ENCODE measurements around the gene PITPNM1.
"Not testable (repeated sequence)": the region's sequence is repeated elsewhere in the genome, so short reads cannot be mapped to it uniquely, and the experiment has no call there.

The PITPNM1 gene

GRCh38 chr11:67504950-67505581 lies at the start of gene PITPNM1:
Gene PITPNM1 (minus strand): TSS chr11:67505363. CDS start chr11:67504180, 1,183 bp downstream.
- peak; percentile 92 for DNase-seq

DNA sequence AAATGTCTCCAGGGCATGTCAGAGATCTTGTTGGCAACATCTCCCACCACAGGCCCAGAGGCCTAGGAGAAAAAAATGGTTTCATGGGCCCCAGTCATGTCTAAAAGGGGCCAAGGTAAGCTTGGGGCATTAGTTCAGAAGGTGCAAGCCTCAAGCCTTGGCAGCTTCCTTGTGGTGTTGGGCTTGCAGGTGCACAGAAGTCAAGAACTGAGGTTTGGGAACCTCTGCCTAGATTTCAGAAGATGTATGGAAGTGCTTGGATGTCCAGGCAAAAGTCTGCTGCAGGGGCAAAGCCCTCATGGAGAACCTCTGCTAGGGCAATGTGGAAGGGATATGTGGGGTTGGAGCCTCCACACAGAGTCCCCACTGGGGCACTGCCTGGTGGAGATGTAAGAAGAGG lies 46.5 kb upstream of the PITPNM1 start:
- not testable (repeated sequence) for DNase-seq

GRCh38 chr11:67551127-67551526 lies 46.0 kb upstream of the PITPNM1 start:
- no peak for DNase-seq

DNA sequence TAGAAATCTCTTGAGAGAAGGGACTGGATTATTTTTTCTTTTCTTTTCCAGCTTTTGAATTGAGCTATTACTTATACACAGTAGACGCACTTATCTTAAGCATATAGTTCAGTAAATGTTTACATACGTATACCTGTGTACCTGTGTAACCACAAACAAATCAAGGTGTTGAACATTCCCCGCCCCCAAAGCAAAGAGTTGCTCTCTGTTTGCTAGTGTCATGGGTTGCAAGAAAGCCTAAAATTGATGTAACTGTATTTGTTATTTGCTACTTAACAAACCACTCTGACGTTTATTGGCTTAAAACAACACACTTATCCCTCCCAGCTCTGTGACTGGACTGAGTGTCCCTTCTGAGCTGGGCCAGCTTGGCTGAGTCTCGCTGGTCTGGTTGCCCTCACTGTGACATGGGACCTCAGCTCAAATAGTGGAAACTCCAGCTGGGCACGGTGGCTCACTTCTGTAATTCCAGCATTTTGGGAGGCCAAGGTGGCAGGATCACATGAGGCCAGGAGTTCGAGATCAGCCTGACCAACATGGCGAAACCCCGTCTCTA lies 43.5 kb upstream of the PITPNM1 start:
- DNase-seq = no peak

DNA sequence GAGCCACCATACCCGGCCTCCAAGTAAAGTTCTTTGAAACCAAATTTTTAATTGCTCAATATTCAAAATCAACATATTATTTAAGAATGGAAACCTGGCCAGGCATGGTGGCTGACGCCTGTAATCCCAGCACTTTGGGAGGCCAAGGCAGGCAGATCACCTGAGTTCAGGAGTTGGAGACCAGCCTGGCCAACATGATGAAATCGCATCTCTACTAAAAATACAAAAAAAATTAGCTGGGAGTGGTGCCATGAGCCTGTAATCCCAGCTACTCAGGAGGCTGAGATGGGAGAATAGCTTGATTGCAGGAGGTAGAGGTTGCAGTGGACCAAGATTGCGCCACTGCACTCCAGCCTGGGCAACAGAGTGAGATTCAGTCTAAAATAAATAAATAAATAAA lies 42.9 kb upstream of the PITPNM1 start:
- not testable (repeated sequence) for DNase-seq

DNA sequence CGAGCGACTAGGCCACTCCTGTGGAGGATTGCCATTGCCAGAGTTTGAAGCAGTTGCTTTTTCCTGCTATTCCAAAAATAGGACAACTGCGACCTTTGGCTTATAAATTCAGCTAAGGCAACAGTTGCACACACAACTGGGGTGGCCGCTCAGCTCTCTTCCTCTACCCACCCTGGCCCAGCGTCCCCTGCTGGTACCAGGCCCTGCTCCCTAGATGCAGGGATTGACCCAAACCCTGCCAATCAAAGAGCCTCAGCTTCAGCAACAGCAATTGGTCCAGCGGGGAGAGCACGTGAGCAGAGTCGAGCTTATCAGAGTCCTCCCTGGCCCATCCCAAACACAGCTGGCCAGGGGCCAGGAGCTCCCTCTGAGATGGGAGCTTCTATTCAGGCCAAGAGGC lies 40.1 kb upstream of the PITPNM1 start:
- DNase-seq = no peak

DNA sequence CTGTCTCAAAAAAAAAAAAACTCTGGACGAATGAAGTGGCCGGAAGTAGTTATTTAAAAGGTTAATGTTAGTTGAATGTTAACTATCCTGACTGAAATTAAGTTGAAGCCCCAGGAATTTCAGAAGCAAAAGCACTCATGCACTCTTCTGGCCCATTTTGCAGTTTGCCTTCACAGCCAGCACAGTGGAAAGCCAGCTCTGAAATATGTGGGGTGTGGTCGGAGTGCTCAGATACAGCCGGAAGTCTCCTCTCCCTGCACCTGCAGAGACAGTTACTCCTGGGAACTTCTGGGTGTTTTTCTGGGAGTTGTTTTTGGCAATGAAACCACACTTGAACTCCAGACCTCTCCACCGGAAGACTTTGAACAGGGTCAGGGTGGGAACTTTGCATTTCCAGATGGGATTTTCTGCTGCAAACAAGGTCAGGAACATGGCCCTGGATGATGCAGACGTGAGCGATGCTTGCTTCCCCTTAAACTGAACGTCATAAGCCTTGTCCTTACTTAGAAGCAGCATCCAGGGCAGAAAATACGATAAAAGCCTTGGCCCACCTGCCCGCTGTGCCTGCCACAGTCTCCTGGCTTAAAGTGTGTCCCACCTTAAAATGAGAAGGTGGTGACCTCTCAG lies 39.6 kb upstream of the PITPNM1 start:
- no peak for DNase-seq

GRCh38 chr11:67543585-67543984 lies 38.4 kb upstream of the PITPNM1 start:
- no peak for DNase-seq

- DNase-seq = no peak
Observed at GRCh38 chr11:67542971-67543370, 37.8 kb upstream of the PITPNM1 start.

DNA sequence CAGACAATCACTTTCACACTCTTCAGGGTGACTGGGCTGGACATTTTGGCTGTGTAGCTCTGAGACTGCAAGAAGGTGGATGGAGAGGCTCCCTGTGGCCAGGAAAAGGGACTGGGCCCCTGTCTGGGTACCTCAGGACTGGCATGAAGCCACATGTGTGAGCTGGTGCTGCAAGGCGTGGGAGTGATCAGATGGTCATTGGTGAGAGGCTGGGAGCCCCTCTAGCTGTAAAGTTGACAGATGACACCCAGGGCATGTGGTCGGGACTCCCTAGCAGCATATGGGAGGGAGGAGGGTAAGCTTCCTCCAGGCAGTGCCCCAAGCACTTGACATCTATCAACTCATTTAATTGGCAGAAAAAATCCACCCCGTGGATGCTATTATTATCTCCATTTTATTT lies 37.0 kb upstream of the PITPNM1 start:
- no peak for DNase-seq

DNA sequence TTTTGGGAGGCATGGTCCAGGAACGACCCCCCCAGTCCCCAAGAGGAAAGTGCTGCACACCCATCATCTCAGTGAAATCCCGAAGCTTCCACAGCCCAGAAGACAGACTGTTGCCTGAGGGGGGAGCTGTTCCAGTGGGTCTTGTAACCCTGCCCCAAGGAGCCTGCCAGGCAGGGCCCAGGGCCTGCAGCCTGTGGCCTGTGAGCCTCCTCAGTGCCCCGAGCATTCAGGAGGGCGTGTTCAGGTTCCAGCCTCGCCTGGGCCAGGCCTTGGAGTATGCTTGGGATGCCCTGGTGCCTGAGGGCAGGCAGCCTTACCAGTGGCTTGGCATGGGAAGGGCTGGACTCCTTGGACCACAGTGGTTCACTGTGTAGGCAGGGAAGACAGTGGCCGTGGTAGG lies 36.0 kb upstream of the PITPNM1 start:
- no peak for DNase-seq

- DNase-seq = no peak
Observed at GRCh38 chr11:67539550-67539949, 34.4 kb upstream of the PITPNM1 start.

- no peak for DNase-seq
Observed at GRCh38 chr11:67538823-67539505, 33.8 kb upstream of the PITPNM1 start.

GRCh38 chr11:67538306-67538705 lies 33.1 kb upstream of the PITPNM1 start:
- no peak for DNase-seq

GRCh38 chr11:67535561-67535960 lies 30.4 kb upstream of the PITPNM1 start:
- DNase-seq = no peak

DNA sequence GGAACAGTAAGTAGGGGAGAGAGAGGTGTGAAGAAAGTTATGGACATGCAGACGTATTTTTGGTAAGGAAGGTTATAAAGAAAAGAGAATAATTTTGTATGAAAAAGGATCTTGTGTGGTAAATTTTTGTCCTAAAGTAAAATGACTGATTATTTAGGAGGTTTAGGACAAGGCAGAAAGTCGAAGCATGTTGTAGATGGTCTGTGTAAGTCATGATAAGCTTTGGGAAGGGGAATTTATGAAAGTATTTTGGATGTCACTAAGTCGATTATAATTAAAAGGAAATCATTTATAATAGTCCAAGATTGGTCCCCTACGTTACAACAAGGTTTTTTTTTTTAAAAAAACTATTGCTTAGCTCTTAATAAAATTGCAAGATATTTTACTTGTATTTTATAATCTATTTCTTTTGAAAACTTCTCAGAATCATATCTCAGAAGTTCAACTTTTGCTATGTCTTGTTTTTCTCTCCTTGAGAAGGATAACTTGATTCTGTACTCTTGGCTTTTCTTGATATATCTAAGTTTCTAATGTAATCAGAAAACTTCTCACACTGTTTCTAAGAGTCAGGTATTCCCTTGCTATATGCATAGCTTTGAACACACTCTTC lies 29.0 kb upstream of the PITPNM1 start:
- no peak for DNase-seq

DNA sequence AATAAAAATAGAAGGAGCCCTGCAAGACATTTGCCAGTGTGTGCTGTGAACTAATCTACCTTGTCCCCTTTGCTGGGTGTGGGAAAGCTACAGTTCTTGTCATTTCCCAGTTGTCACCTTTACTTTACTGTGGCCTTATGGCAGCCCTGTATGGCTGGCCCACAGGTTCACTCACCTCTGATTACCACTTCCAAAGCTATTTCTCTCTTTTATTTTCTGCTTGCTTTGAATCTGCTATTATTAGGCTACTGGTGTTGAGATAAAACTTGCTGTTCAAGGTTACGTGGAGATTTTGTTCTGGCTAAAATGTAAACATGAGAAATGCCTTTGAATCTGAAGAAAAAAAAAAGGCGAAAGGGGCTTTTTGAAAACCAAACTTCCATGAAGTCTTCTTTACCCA lies 27.7 kb upstream of the PITPNM1 start:
- no peak for DNase-seq

DNA sequence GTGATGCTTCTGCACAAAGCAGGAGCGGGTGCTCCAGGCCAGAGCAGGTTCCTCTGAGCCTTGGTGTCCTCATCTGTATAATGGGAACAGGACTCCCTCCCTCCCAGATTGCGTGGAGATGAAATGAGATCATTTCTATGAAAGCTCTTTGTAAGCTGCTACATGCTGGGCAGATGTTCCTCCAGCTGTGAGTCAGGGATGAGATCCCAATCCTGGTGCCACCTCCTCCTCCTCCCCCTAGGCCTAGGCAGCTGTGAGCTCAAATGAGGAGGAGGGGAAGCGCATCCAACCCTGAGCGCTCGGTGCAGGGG lies 25.1 kb upstream of the PITPNM1 start:
- no peak for DNase-seq

- DNase-seq = no peak
Observed at GRCh38 chr11:67528376-67528775, 23.2 kb upstream of the PITPNM1 start.

GRCh38 chr11:67525275-67525976 lies 20.3 kb upstream of the PITPNM1 start:
- DNase-seq = no peak

- DNase-seq = no peak
Observed at GRCh38 chr11:67524480-67524808, 19.3 kb upstream of the PITPNM1 start.

DNA sequence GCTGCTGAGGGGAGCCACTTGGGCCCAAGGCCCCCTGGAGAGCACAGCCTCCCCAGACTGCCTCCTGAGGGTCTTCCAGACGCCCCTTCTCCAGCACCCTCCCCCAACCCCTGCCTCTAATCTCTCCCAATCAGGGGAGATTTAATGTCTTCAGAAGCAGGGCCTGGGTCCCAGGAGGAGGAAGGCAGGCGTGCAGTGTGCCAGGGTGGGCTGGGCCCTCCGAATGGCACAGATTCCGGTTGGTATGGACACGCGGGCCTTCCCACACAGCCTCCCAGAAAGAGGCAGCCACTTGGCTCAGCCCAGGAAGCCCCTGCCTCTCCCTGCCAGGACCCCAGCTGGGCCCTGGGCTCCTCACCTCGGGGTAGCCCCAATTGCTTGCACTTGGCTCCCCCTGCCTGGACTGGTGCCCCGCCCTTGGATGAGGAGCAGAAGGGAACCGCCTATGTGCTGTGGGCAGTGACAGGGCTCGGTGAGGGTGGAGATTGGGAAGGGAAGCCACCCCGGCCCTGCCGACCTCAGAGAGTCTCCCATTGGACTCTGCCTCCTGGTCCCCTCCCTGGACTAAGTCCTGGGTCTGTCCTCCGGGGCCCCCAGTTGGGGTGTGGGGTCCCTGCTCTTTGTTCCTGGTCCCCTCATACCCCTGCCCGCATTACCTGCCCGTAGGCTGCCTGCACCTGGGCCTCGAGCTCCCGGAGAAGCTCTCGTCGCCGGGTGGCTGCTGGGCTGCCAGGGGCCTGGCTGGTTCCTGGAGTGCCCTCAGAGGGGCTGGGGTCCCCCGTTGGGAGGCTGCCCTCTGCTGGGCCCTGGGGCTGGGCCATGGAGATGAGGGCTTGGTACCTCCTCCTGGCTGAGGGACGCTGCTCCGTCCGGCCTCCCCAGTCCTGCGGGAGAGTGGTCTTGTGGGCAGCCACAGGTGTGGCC lies 18.7 kb upstream of the PITPNM1 start:
- DNase-seq = no peak

Measured in activated CD8-positive, alpha-beta memory T cell treated with anti-CD3 and anti-CD28 coated beads for 24 hours (primary cell).